H1 (cell line): ENCODE measurements around the gene PSMD3. TPM values are rescaled to one million over a fixed set of nuclear protein-coding genes. Genes with fewer than 3 reads are reported as not detected.

Experiments used
- CTCF ChIA-PET: fragments of 300-600 bp; sonication (Branson Sonifier 250); formaldehyde crosslinking; loops from one replicate; lab custom pipeline; 2021; ENCODE audit not compliant: partially characterized antibody; lab: Charles Lee
- POLR2A ChIA-PET: fragments of 300-600 bp; sonication (Branson Sonifier 250); formaldehyde crosslinking; loops from one replicate; lab custom pipeline; 2021; ENCODE audit warnings: inconsistent platforms; ENCODE audit not compliant: partially characterized antibody; lab: Charles Lee
- DNase-seq, 2 experiments: peaks; one replicate each; pipeline versions ENCODE4 v3.0.0 to v3.0.0-alpha.2; 2010 to 2022; ENCODE audit warnings: low spot score in 2 of 2, low read depth in 1 of 2, mixed read lengths in 1 of 2
- FAIRE-seq: peaks from 2 replicates; lab custom pipeline; 2011; peaks lifted over from hg19 to GRCh38; lab: Jason Lieb, UNC
- H2AFZ ChIP-seq: 2 replicates; pipeline ENCODE4 v1.8.1; 2012; ENCODE audit warnings: low read length, inconsistent platforms
- H2AK5ac ChIP-seq: 2 replicates; pipeline ENCODE4 v1.6.1; 2013; ENCODE audit warnings: low read depth, low read length
- H2BK120ac ChIP-seq: replicated peaks from 2 replicates; pipeline ENCODE3; 2013; ENCODE audit warnings: low read depth, low read length, inconsistent platforms
- H2BK12ac ChIP-seq: 2 replicates; pipeline ENCODE4 v1.6.1; 2013; ENCODE audit warnings: low read depth, low read length
- H2BK15ac ChIP-seq: 2 replicates; pipeline ENCODE4 v1.6.1; 2013; ENCODE audit warnings: low read length
- H2BK20ac ChIP-seq: 2 replicates; pipeline ENCODE4 v1.6.1; 2013; ENCODE audit warnings: low read length
- H2BK5ac ChIP-seq: 2 replicates; pipeline ENCODE4 v1.6.1; 2013; ENCODE audit warnings: low read depth, low read length
- H3K14ac ChIP-seq: 2 replicates; pipeline ENCODE4 v1.6.1; 2013; ENCODE audit warnings: inconsistent platforms; ENCODE audit not compliant: insufficient read length
- H3K18ac ChIP-seq: 2 replicates; pipeline ENCODE4 v1.6.1; 2013; ENCODE audit warnings: low read length; ENCODE audit errors: extremely low read depth
- H3K23ac ChIP-seq: 2 replicates; pipeline ENCODE4 v1.6.1; 2013; ENCODE audit warnings: inconsistent platforms; ENCODE audit not compliant: insufficient read length
- H3K23me2 ChIP-seq: 2 replicates; pipeline ENCODE4 v1.6.1; 2013; ENCODE audit warnings: low read depth, low read length
- H3K27ac ChIP-seq: 2 replicates; pipeline ENCODE4 v1.6.1; 2011; ENCODE audit warnings: low read depth, low read length, inconsistent platforms
- H3K27me3 ChIP-seq, 4 experiments: replicated peaks in 1 of 4; 1 replicate in 1 of 4; 2 replicates in 3 of 4; pipeline versions ENCODE4 v1.6.1 to v1.8.1; 2011 to 2013; ENCODE audit warnings: low read length in 3 of 4, mild to moderate bottlenecking in 3 of 4, inconsistent platforms in 2 of 4, mixed read lengths in 2 of 4, moderate library complexity in 1 of 4; ENCODE audit not compliant: control insufficient read depth in 3 of 4, insufficient read depth in 3 of 4; ENCODE audit errors: extremely low read depth in 1 of 4
- H3K36me3 ChIP-seq, 4 experiments: 2 replicates each; pipeline versions ENCODE4 v1.6.1 to v1.8.1; 2011 to 2013; ENCODE audit warnings: mild to moderate bottlenecking in 4 of 4, low read length in 3 of 4, moderate library complexity in 2 of 4, control low read depth in 1 of 4, inconsistent platforms in 1 of 4; ENCODE audit not compliant: insufficient read depth in 4 of 4, control insufficient read depth in 2 of 4
- H3K4ac ChIP-seq: replicated peaks from 2 replicates; pipeline ENCODE3; 2013; ENCODE audit warnings: low read length, low read depth, mixed read lengths, inconsistent platforms; ENCODE audit not compliant: insufficient read length
- H3K4me1 ChIP-seq, 4 experiments: replicated peaks in 1 of 4; 1 replicate in 1 of 4; 2 replicates in 3 of 4; pipeline versions ENCODE4 v1.6.1 to v1.8.1; 2011 to 2013; ENCODE audit warnings: low read length in 3 of 4, inconsistent platforms in 2 of 4, mixed read lengths in 1 of 4; ENCODE audit not compliant: insufficient read depth in 4 of 4, control insufficient read depth in 3 of 4
- H3K4me2 ChIP-seq, 2 experiments: 2 replicates each; pipeline versions ENCODE4 v1.6.1 to v1.8.1; 2011 to 2013; ENCODE audit warnings: low read depth in 2 of 2, low read length in 2 of 2, control low read depth in 1 of 2, inconsistent platforms in 1 of 2, mild to moderate bottlenecking in 1 of 2; ENCODE audit not compliant: insufficient read depth in 1 of 2
- H3K4me3 ChIP-seq, 4 experiments: fragments of 200-600, 300-600 bp in 1 of 4; sonication (generic), shearing (Covaris generic), sonication (Bioruptor Twin) in 1 of 4; 2 replicates each; pipeline versions ENCODE4 v1.5.1 to v1.8.1; 2011 to 2016; ENCODE audit warnings: low read length in 4 of 4, low read depth in 3 of 4, control low read depth in 2 of 4, inconsistent platforms in 2 of 4, mild to moderate bottlenecking in 2 of 4, mixed read lengths in 1 of 4, moderate library complexity in 1 of 4; ENCODE audit not compliant: insufficient read depth in 2 of 4; ENCODE audit errors: extremely low read depth in 1 of 4
- H3K56ac ChIP-seq: replicated peaks from 2 replicates; pipeline ENCODE3; 2013; ENCODE audit warnings: low read depth, mild to moderate bottlenecking, mixed read lengths, low read length, inconsistent platforms; ENCODE audit not compliant: insufficient read length
- H3K79me1 ChIP-seq: 2 replicates; pipeline ENCODE4 v1.6.1; 2013; ENCODE audit warnings: low read depth, low read length, control low read depth
- H3K79me2 ChIP-seq, 2 experiments: 2 replicates each; pipeline versions ENCODE4 v1.6.1 to v1.8.1; 2012 to 2013; ENCODE audit warnings: low read length in 2 of 2, mild to moderate bottlenecking in 2 of 2, inconsistent platforms in 1 of 2; ENCODE audit not compliant: insufficient read depth in 2 of 2, control insufficient read depth in 1 of 2
- H3K9ac ChIP-seq, 4 experiments: replicated peaks in 1 of 4; 1 replicate in 1 of 4; 2 replicates in 3 of 4; pipeline versions ENCODE4 v1.6.1 to v1.8.1; 2011 to 2013; ENCODE audit warnings: low read depth in 3 of 4, low read length in 3 of 4, control low read depth in 2 of 4, mild to moderate bottlenecking in 2 of 4, moderate library complexity in 2 of 4, inconsistent platforms in 1 of 4; ENCODE audit errors: extremely low read depth in 1 of 4
- H3K9me3 ChIP-seq, 2 experiments: 2 replicates each; pipeline versions ENCODE4 v1.6.1 to v1.8.1; 2012 to 2013; ENCODE audit warnings: mild to moderate bottlenecking in 2 of 2, moderate library complexity in 2 of 2, control low read depth in 1 of 2, inconsistent platforms in 1 of 2, low read depth in 1 of 2, low read length in 1 of 2, mixed read lengths in 1 of 2; ENCODE audit not compliant: insufficient read depth in 2 of 2
- H4K20me1 ChIP-seq, 2 experiments: replicated peaks in 1 of 2; 2 replicates each; pipeline versions ENCODE3 to v1.8.1; 2011 to 2013; ENCODE audit warnings: inconsistent platforms in 2 of 2, low read length in 2 of 2, mild to moderate bottlenecking in 1 of 2; ENCODE audit not compliant: insufficient read depth in 2 of 2, control insufficient read depth in 1 of 2
- H4K5ac ChIP-seq: 2 replicates; pipeline ENCODE4 v1.6.1; 2013; ENCODE audit warnings: low read length, low read depth, mixed read lengths, inconsistent platforms; ENCODE audit not compliant: insufficient read length
- H4K8ac ChIP-seq: 2 replicates; pipeline ENCODE4 v1.8.0; 2013; ENCODE audit warnings: mild to moderate bottlenecking, moderate library complexity, low read length, inconsistent platforms; ENCODE audit not compliant: insufficient read depth; ENCODE audit errors: extremely low read depth
- H4K91ac ChIP-seq: replicated peaks from 2 replicates; pipeline ENCODE3; 2013; ENCODE audit warnings: low read length, mixed read lengths, inconsistent platforms; ENCODE audit not compliant: insufficient read length
- ATF3 ChIP-seq: IDR thresholded peaks from 2 replicates; pipeline ENCODE4 v1.6.1; 2011; ENCODE audit warnings: low read depth, mild to moderate bottlenecking, low read length; ENCODE audit not compliant: insufficient read depth
- BACH1 ChIP-seq: IDR thresholded peaks from 2 replicates; pipeline ENCODE4 v1.6.1; 2012; ENCODE audit warnings: low read length, improper control_type of control experiment
- CBX8 ChIP-seq: fragments of 300-800, 300-1000 bp; sonication (generic); IDR thresholded peaks from 2 replicates; pipeline ENCODE4 v1.7.1; 2016; ENCODE audit warnings: low read depth, low read length, borderline replicate concordance
- CREB1 ChIP-seq: IDR thresholded peaks from 2 replicates; pipeline ENCODE4 v1.6.1; 2012; ENCODE audit warnings: inconsistent platforms
- CTBP2 ChIP-seq: IDR thresholded peaks from 2 replicates; pipeline ENCODE4 v1.7.0; 2011; ENCODE audit warnings: borderline replicate concordance, mild to moderate bottlenecking, moderate library complexity, mixed read lengths, low read length; ENCODE audit not compliant: insufficient read depth, insufficient read length
- EZH2 ChIP-seq: fragments of 200-600 bp; sonication (generic); IDR thresholded peaks from 2 replicates; pipeline ENCODE4 v1.7.1; 2012; ENCODE audit warnings: low read depth, mild to moderate bottlenecking, moderate library complexity, low read length, inconsistent platforms; ENCODE audit not compliant: severe bottlenecking
- POLR2A ChIP-seq, 2 experiments: IDR thresholded peaks; 1 replicate in 1 of 2; 2 replicates in 1 of 2; pipeline ENCODE4 v1.6.1; 2011; ENCODE audit warnings: low read depth in 2 of 2, low read length in 2 of 2, mild to moderate bottlenecking in 2 of 2; ENCODE audit errors: control extremely low read depth in 1 of 2
- POLR2AphosphoS5 ChIP-seq: IDR thresholded peaks from 2 replicates; pipeline ENCODE4 v1.6.1; 2011; ENCODE audit warnings: low read depth, low read length
- RFX5 ChIP-seq: IDR thresholded peaks from 2 replicates; pipeline ENCODE4 v1.6.1; 2011; ENCODE audit warnings: low read depth, low read length, improper control_type of control experiment, borderline replicate concordance
- SIN3A ChIP-seq, 2 experiments: IDR thresholded peaks in 1 of 2; conservative IDR thresholded peaks in 1 of 2; 2 replicates each; pipeline ENCODE4 v1.6.1; 2011 to 2012; ENCODE audit warnings: low read length in 2 of 2, improper control_type of control experiment in 1 of 2, low read depth in 1 of 2, mild to moderate bottlenecking in 1 of 2
- USF2 ChIP-seq: IDR thresholded peaks from 2 replicates; pipeline ENCODE4 v1.6.1; 2011; ENCODE audit warnings: low read length, improper control_type of control experiment
- WGBS, 2 experiments: shearing (Covaris generic) in 1 of 2; methylation state at CpG; one replicate each; pipeline versions ENCODE4 v1.1.6 to v1.1.7; 2013 to 2015; ENCODE audit warnings: low lambda C conversion rate in 2 of 2, mixed read lengths in 2 of 2, inconsistent platforms in 1 of 2, low coverage in 1 of 2, missing lambda C conversion rate in 1 of 2; ENCODE audit not compliant: insufficient replicate concordance in 2 of 2, insufficient coverage in 1 of 2, insufficient read length in 1 of 2; ENCODE audit errors: extremely low coverage in 1 of 2, missing lambda C conversion rate in 1 of 2; 5-methylcytosine and 5-hydroxymethylcytosine counted together
- polyA plus RNA-seq, 7 experiments: library from polyadenylated mRNA; depleted of rRNA in 3 of 7; stranded (reverse) in 5 of 7; unstranded in 2 of 7; fragments of >200 nt in 5 of 7; fragments of 200-250 nt in 2 of 7; gene quantifications; 1 replicate in 5 of 7; 2 replicates in 1 of 7; 4 replicates in 1 of 7; pipeline versions ENCODE4 v1.2.1 to v1.2.3, GENCODE V29; 2011 to 2013; ENCODE audit warnings: missing spikeins in 2 of 7, mixed read lengths in 2 of 7
- total RNA-seq: library from RNA; stranded (reverse); fragmentation: NEBNext Ultra II Directional; extraction: Animal tissue kit (Norgen Biotek cat#: 25700); gene quantifications from 2 replicates; pipeline ENCODE4 v1.2.1, GENCODE V29; 2021

The PSMD3 gene
- total and polyA plus RNA-seq, 2 of the 8 experiments (the other 6 are each of a cell fraction or from before 2014, with no cell fraction given): 151 to 198 TPM

- H3K4me1 ChIP-seq: peaks cover 0 to 10% (median 4%) of the 10 kb centered on the region in 4 experiments; a peak in 6 of 7 replicates
- H3K27ac ChIP-seq: no peak overlapping the region
- H4K91ac ChIP-seq: no peak overlapping the region
- ChIA-PET CTCF (interaction anchor here (0.8 to 4.1 kb wide), 7 partner anchors 9 to 59 kb away, joined by 3 to 16 read pairs (median 6); no protein-coding TSS in a partner anchor), POLR2A (interaction anchor here (0.7 to 3.1 kb wide), 2 partner anchors 12 to 14 kb away, joined by 3 to 10 read pairs; partner anchors contain the start of genes LRRC3C and ORMDL3)
- no peak for DNase-seq
- no peak overlapping the region for H2BK15ac ChIP-seq
- no peak overlapping the region for H3K9ac ChIP-seq
- H3K4me3 ChIP-seq: no peak overlapping the region
- H3K18ac ChIP-seq: no peak overlapping the region
- H2BK5ac ChIP-seq: no peak overlapping the region
- no peaks in the 10 kb centered on the region; a peak in 1 of 7 replicates for H3K27me3 ChIP-seq
- 85% methylated on average over 8 of the region's 8 CpGs; no CpG with 5 or more reads in 1 of the 2 experiments for whole genome bisulfite sequencing, 2 experiments
- H2BK120ac ChIP-seq: no peak overlapping the region
- H4K20me1 ChIP-seq: no peaks in the 10 kb centered on the region
- H3K23ac ChIP-seq: no peak overlapping the region
- H3K36me3 ChIP-seq: no peaks in the 10 kb centered on the region
- H3K23me2 ChIP-seq: 0 out of 2 replicates have a peak, but pooled peaks cover 2% of the 10 kb centered on the region
- no peak overlapping the region for H2BK20ac ChIP-seq
- H3K79me2 ChIP-seq: no peaks in the 10 kb centered on the region
- no peak overlapping the region for H2AK5ac ChIP-seq
- no peaks in the 10 kb centered on the region for H3K79me1 ChIP-seq
- no peak overlapping the region for H4K8ac ChIP-seq
- no peak overlapping the region for H4K5ac ChIP-seq
- no peak for FAIRE-seq
- no peak overlapping the region for H3K4me2 ChIP-seq
- TF ChIP-seq BACH1: no peak
- no peak for TF ChIP-seq POLR2A (IDR thresholded peaks at IDR 0.05; ENCODE audit: control extremely low read depth in 1 of 2, low read depth in 2 of 2, low read length in 2 of 2)
- TF ChIP-seq RFX5: no peak
- no peak for TF ChIP-seq CBX8
- no peak for TF ChIP-seq SIN3A (conservative IDR thresholded peaks at IDR 0.05 in 1 of 2, IDR thresholded peaks at IDR 0.05 in 1 of 2; ENCODE audit: low read depth in 1 of 2, low read length in 2 of 2)
- no peak for TF ChIP-seq CREB1
- no peak for TF ChIP-seq POLR2AphosphoS5
- no peak for TF ChIP-seq EZH2
- TF ChIP-seq CTBP2: no peak
- TF ChIP-seq USF2: no peak
- no peak for TF ChIP-seq ATF3
- TF ChIP-seq, all 59 proteins: peak for 0
- H3K56ac ChIP-seq: no peak overlapping the region
- H3K14ac ChIP-seq: no peak overlapping the region
- H2AFZ ChIP-seq: no peak overlapping the region
- no peak overlapping the region for H2BK12ac ChIP-seq
- H3K4ac ChIP-seq: no peak overlapping the region
- H3K9me3 ChIP-seq: no peaks in the 10 kb centered on the region
These were observed 42.3 kb upstream of the PSMD3 start for GRCh38 chr17:39938140-39938869.
